Activated T-cell treated with anti-CD3 and anti-CD28 coated beads for 4 hours (primary cell): ENCODE data around the gene KLF16.

Experiments used
- DNase-seq: peaks from one replicate; pipeline ENCODE4 v3.0.0-alpha.2; 2020

The KLF16 gene

GRCh38 chr19:1854039-1854541 lies 9.3 kb downstream of the KLF16 start:
- no peak for DNase-seq

GRCh38 chr19:1853295-1854038 lies 9.9 kb downstream of the KLF16 start:
- DNase-seq, result peak; percentile 65

GRCh38 chr19:1852581-1853128 lies 10.7 kb downstream of the KLF16 start:
- no peak for DNase-seq

- peak; percentile 72 for DNase-seq
Observed at GRCh38 chr19:1851654-1852580, 11.5 kb downstream of the KLF16 start.

- DNase-seq, result no peak
Observed at GRCh38 chr19:1850809-1851653, 12.3 kb downstream of the KLF16 start.

GRCh38 chr19:1849886-1850398 lies 13.4 kb downstream of the KLF16 start:
- DNase-seq, result no peak

- DNase-seq, result no peak
Observed at GRCh38 chr19:1849132-1849474, 14.3 kb downstream of the KLF16 start.

GRCh38 chr19:1848399-1849131 lies 14.8 kb downstream of the KLF16 start, which contains the start of gene REXO1:
Gene REXO1, minus strand, starts transcription at chr19:1848483. Its CDS starts 125 bp downstream, at chr19:1848358.
- peak; percentile 99 for DNase-seq

- no peak for DNase-seq
Observed at GRCh38 chr19:1847684-1848398, 15.5 kb downstream of the KLF16 start.

- no peak for DNase-seq
Observed at GRCh38 chr19:1847348-1847683, 16.1 kb downstream of the KLF16 start.

GRCh38 chr19:1846517-1847204 lies 16.7 kb downstream of the KLF16 start:
- no peak for DNase-seq

GRCh38 chr19:1845642-1846041 lies 17.7 kb downstream of the KLF16 start:
- DNase-seq, result no peak

- DNase-seq, result no peak
Observed at GRCh38 chr19:1845125-1845515, 18.3 kb downstream of the KLF16 start.

- DNase-seq, result no peak
Observed at GRCh38 chr19:1844513-1845124, 18.8 kb downstream of the KLF16 start.

- no peak for DNase-seq
Observed at GRCh38 chr19:1843646-1844394, 19.6 kb downstream of the KLF16 start.

GRCh38 chr19:1843116-1843515 lies 20.3 kb downstream of the KLF16 start:
- DNase-seq, result no peak

- no peak for DNase-seq
Observed at GRCh38 chr19:1841209-1841924, 22.0 kb downstream of the KLF16 start.

GRCh38 chr19:1840541-1841115 lies 22.8 kb downstream of the KLF16 start:
- no peak for DNase-seq
